SK-N-MC (cell line): Measurements from ENCODE around the gene FSTL4.

Source experiments
- DNase-seq: peaks from one replicate; pipeline ENCODE4 v3.0.0-alpha.2; 2011; ENCODE audit warnings: low read depth, low spot score
- H3K27ac ChIP-seq: fragments of 200-600 bp; sonication (generic); 2 replicates; pipeline ENCODE4 v1.5.1; 2016; ENCODE audit warnings: mixed run types
- H3K36me3 ChIP-seq: fragments of 200-600 bp; sonication (generic); 2 replicates; pipeline ENCODE4 v1.6.1; 2017; ENCODE audit warnings: antibody characterized with exemption, low read length, mixed read lengths; ENCODE audit not compliant: insufficient read depth
- H3K4me3 ChIP-seq: fragments of 200-600 bp; sonication (generic); 2 replicates; pipeline ENCODE4 v1.5.1; 2016
- H3K9ac ChIP-seq: fragments of 200-600 bp; sonication (generic); 2 replicates; pipeline ENCODE4 v1.8.0; 2017; ENCODE audit warnings: mixed run types, mixed read lengths; ENCODE audit not compliant: insufficient read length
- H3K9me3 ChIP-seq: fragments of 200-600 bp; sonication (generic); 2 replicates; pipeline ENCODE4 v1.6.1; 2017; ENCODE audit warnings: low read depth, mild to moderate bottlenecking, antibody characterized with exemption, low read length, moderate library complexity, mixed read lengths
- EZH2 ChIP-seq: fragments of 200-600 bp; sonication (generic); IDR thresholded peaks from one replicate; pipeline ENCODE4 v1.6.1; 2017; ENCODE audit warnings: antibody characterized with exemption
- FOXP2 ChIP-seq: optimal IDR thresholded peaks from 2 replicates; pipeline ENCODE3; 2011; ENCODE audit warnings: mild to moderate bottlenecking, moderate library complexity; ENCODE audit not compliant: insufficient read depth; ENCODE audit errors: extremely low read length, control extremely low read depth
- POLR2AphosphoS5 ChIP-seq: IDR thresholded peaks from 2 replicates; pipeline ENCODE4 v1.6.1; 2012; ENCODE audit warnings: mild to moderate bottlenecking, low read depth, low read length, borderline replicate concordance

FSTL4 gene

GRCh38 chr5:133236976-133237375 is 375.4 kb downstream of the FSTL4 start:
- no peak for TF ChIP-seq FOXP2
- no peak for TF ChIP-seq EZH2
- no peak for TF ChIP-seq POLR2AphosphoS5

GRCh38 chr5:133236541-133236951 is 375.8 kb downstream of the FSTL4 start:
- no peak for DNase-seq
- H3K9ac ChIP-seq = no peak overlapping the region
- no peak overlapping the region for H3K4me3 ChIP-seq
- H3K36me3 ChIP-seq = no peaks in the 10 kb centered on the region
- no peaks in the 10 kb centered on the region for H3K9me3 ChIP-seq
- H3K27ac ChIP-seq = no peak overlapping the region
- no peak for TF ChIP-seq POLR2AphosphoS5
- TF ChIP-seq FOXP2 = no peak
- no peak for TF ChIP-seq EZH2

More at GRCh38 chr5:133236976-133237375, 375.4 kb downstream of the FSTL4 start:
- Histone ChIP-seq H3K4me3 (no peak overlapping the region), H3K9me3 (no peaks in the 10 kb centered on the region), H3K36me3 (no peaks in the 10 kb centered on the region), H3K27ac (no peak overlapping the region), H3K9ac (no peak overlapping the region)
- no peak for DNase-seq

GRCh38 chr5:133235696-133236426 is 376.5 kb downstream of the FSTL4 start:
- Histone ChIP-seq H3K27ac (no peak overlapping the region), H3K36me3 (no peaks in the 10 kb centered on the region), H3K9me3 (no peaks in the 10 kb centered on the region), H3K4me3 (no peak overlapping the region), H3K9ac (no peak overlapping the region)
- no peak for DNase-seq
- TF ChIP-seq EZH2 = no peak

GRCh38 chr5:133234911-133235310 is 377.4 kb downstream of the FSTL4 start:
- no peak overlapping the region for H3K27ac ChIP-seq
- TF ChIP-seq EZH2 (no peak), FOXP2 (no peak), POLR2AphosphoS5 (no peak)
- no peaks in the 10 kb centered on the region for H3K9me3 ChIP-seq
- DNase-seq = no peak
- H3K4me3 ChIP-seq = no peak overlapping the region
- H3K9ac ChIP-seq = no peak overlapping the region
- no peaks in the 10 kb centered on the region for H3K36me3 ChIP-seq

GRCh38 chr5:133234273-133234672 is 378.1 kb downstream of the FSTL4 start:
- Histone ChIP-seq H3K36me3 (no peaks in the 10 kb centered on the region), H3K4me3 (no peak overlapping the region), H3K9ac (no peak overlapping the region), H3K9me3 (no peaks in the 10 kb centered on the region), H3K27ac (no peak overlapping the region)
- DNase-seq = no peak
- TF ChIP-seq POLR2AphosphoS5 (no peak), FOXP2 (no peak), EZH2 (no peak)

GRCh38 chr5:133233616-133234015 is 378.7 kb downstream of the FSTL4 start:
- H3K9me3 ChIP-seq = no peaks in the 10 kb centered on the region
- no peak for TF ChIP-seq EZH2
- no peak for TF ChIP-seq POLR2AphosphoS5
- TF ChIP-seq FOXP2 = no peak
- no peaks in the 10 kb centered on the region for H3K36me3 ChIP-seq
- H3K27ac ChIP-seq = no peak overlapping the region
- DNase-seq = no peak
- H3K9ac ChIP-seq = no peak overlapping the region
- no peak overlapping the region for H3K4me3 ChIP-seq

DNA sequence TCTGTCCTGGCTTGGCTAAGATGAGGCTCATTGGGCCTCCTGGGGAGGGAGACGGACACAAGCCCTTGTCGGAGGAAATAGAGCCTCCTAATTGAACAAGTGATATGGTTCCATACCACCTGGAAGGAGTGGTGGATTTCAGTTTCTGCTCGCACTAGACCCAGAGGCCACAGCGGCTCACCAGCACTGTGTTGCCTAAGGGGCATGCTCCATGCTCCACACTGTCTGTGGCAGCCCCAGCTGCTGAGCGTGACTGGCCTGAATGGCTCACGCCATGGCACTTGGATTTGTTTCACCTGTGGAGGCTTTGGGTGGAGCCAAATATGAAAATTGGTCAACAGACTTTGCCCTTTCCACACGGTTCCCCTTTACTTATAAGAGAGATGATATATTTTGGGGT is 379.4 kb downstream of the FSTL4 start:
- no peaks in the 10 kb centered on the region for H3K36me3 ChIP-seq
- H3K4me3 ChIP-seq = no peak overlapping the region

DNA sequence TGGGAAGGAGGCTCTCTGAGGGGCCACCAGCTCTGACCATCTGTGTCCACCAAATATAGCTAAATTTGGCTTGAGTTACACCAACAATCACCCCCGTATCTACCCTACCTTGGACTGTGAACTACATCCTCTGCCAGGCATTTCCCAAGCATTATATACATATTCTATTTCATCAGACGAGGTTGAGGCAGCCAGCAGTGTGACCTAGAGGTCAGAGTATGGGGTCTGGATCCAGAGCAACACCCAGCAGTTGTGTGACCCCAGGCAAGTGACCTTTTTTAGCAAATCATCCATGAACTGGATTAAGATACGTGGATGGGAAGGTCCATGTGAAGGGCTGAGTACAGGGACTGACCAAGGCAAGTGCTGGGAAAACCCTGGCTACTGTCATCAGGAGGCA is 379.9 kb downstream of the FSTL4 start:
- no peaks in the 10 kb centered on the region for H3K9me3 ChIP-seq
- TF ChIP-seq FOXP2 = no peak
- TF ChIP-seq POLR2AphosphoS5 = no peak
- H3K27ac ChIP-seq = no peak overlapping the region
- no peak for DNase-seq
- H3K36me3 ChIP-seq = no peaks in the 10 kb centered on the region
- H3K9ac ChIP-seq = no peak overlapping the region
- H3K4me3 ChIP-seq = no peak overlapping the region

More for the DNA sequence above, 379.4 kb downstream of the FSTL4 start:
- DNase-seq = no peak
- Histone ChIP-seq H3K9ac (no peak overlapping the region), H3K27ac (no peak overlapping the region), H3K9me3 (no peaks in the 10 kb centered on the region)
- no peak for TF ChIP-seq POLR2AphosphoS5
- no peak for TF ChIP-seq EZH2
- TF ChIP-seq FOXP2 = no peak

DNA sequence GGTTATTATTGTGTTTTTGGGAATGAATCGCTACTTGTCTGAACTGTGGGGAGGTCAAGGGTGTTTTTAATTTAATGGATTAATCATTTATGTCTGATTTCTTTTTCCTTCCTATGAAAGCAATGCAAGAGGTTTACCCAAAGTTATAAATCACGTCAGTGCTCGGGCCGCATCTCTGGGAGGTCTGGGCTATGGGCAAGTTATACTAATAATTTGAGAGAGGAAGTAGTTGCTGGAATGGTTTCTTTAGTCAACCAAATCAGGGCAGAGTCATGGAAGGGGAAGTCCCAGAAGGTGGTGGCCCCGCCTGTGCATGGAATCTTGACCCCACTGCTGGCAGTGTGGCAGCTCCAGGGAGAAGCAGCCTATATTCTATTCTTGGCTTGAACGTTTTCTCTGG is 380.3 kb downstream of the FSTL4 start:
- no peak overlapping the region for H3K9ac ChIP-seq
- H3K9me3 ChIP-seq = no peaks in the 10 kb centered on the region
- no peak overlapping the region for H3K4me3 ChIP-seq
- H3K36me3 ChIP-seq = no peaks in the 10 kb centered on the region
- H3K27ac ChIP-seq = no peak overlapping the region
- DNase-seq = no peak
- TF ChIP-seq POLR2AphosphoS5 (no peak), FOXP2 (no peak), EZH2 (no peak)
